Hindlimb muscle (tissue), 1 donor: ENCODE measurements around the gene ZBTB25. TPM values are rescaled to one million over a fixed set of nuclear protein-coding genes. Genes with fewer than 3 reads are reported as not detected.

ENCODE experiments used
- DNase-seq: peaks from one replicate; pipeline ENCODE4 v3.0.0-alpha.2; 2013
- polyA plus RNA-seq: library from polyadenylated mRNA; unstranded; fragments of 120-200 nt; gene quantifications from one replicate; pipeline ENCODE4 v1.2.1, GENCODE V29; 2013; ENCODE audit not compliant: insufficient read length

Gene ZBTB25
- polyA plus RNA-seq, 1 donor = 7.8 TPM

- DNase-seq = no peak
These were observed 13.3 kb upstream of the ZBTB25 start for GRCh38 chr14:64516969-64517368.

DNA sequence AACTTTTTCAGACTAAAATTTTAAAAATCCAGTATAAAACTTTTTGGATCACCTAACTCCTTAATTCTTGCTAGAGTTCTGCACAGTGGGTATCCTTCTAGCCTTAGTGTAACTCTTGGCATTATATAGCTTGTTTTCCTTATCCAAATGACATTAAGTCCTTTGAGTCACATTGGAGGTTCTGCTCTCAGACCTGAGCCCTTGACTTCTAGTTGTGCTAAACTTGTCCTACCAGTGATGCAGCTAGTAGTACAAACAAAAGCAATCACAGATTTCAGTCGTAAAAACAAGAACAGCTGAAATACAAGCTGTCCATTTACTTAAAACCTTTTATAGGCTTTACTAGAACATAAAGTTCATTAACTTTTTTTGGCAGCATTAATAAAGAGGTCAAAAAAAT lies 11.4 kb upstream of the ZBTB25 start:
- DNase-seq = no peak

DNA sequence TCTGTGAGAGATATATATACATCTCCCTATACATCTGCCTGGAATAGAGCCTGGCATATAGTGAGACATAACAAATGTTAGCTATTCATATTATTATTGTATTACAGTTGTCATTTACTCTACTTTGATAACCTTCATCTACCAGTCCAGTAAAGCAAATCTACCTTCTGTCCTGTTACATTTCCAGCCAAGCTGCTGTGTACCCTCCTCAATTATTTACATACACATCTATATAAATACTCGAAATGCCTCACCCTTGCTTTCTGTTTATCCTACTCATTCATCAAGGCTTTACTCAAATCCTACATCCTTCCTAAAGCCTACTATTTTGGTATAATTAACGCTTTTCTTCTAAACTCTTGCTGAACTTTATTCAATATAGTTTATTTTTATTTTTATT lies 9.6 kb upstream of the ZBTB25 start:
- no peak for DNase-seq

DNA sequence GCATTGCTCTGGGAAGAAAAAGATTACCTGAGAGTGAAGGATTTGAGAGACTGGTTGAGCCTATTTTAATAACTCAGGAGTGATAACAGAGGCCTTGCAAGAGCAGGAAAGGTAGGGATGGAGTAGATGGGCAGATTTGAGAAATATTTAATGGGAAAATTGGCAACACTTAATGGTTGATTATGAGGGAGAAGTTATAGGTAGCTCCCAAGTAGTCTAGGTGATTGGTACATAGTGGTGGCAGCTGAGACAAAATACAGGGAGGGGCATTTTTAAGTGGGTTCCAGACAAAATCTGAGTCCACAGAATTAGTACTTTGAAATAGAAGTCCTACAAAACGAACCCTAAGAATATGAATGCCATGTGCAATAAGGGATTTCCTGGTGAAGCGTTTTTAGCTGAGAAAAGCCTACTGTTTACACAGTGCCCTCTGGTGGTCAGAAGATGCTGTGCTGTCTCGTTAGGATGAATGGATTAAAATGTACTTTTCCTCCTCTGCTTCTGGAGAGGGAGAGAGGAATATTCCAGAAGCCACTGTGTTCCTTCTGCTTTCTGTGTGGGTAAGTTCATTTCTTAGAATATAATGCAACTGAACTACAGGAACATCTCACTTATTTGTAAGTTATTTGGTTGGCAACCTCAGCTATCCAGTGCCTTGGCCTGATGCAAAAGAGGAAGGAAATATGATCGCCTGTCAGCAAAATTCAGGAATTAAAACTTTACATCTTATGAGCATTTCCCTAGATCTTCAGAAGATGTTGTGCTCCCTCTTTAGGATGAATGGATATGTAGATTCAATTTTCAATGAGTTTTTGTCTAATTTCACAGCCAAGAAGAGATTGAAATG lies 7.4 kb upstream of the ZBTB25 start:
- DNase-seq = peak; percentile 62

- DNase-seq = no peak
These were observed 5.4 kb upstream of the ZBTB25 start for GRCh38 chr14:64509036-64509435.

DNA sequence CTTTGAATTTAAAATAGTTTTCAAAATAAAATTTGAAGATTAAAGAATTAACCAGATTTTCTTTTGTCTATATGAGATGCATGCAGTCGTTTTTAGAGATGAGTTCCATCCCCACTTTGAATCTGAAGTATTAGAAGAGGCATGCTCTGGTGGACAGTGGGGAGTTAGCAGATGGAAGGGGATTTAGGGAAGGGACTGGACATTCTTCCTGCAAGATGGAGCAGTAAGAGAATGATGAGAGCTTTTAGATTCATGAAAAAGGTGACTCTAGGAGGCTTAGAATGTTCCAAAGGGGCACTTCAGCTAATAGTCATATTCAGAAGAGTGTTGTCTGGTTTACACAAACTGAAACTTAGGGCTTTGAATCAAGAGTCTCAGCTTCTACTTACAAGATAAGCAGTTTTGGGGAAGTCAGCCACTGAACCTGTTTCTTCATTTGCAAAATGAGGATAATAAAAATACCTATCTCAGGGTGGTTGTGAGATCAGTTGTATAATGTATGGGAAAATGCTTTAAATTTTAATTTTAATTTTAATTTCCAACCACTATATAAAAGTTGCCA lies 4.7 kb upstream of the ZBTB25 start:
- no peak for DNase-seq

DNA sequence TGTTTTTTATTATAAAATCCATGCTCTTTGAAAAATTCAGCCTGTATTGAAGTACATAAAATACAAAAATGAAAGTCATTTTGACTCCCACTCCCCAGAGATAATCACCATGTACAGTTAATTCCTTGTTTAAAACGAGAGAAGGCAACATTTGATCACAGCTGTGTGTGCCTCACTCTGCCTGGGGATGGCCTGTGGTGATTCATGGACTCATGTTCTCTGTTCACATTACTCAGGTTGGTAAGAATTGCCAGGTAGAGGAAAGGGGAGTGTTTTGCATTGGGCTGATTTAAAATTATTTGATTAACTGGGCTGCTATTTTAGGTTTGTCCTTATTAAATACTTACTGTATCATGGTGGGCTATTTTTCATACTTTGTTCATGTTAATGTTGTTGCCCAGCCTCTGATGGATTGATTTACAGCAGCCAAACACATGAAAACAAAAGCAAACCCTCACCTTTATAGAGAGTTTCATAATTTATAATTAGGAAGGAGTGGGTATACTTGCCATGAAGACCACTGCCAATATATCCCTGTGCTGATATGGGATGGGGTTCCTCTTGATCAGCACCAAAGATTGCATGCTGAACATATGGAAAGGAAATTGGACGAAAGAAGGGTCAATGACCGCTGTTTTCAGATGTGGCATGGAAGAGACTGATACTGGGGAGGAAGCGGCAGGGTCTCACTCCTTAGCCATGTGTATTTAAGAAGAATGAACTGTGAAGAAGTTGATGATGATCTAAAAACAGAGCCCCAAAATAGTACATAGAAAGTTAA lies 3.9 kb upstream of the ZBTB25 start:
- no peak for DNase-seq

DNA sequence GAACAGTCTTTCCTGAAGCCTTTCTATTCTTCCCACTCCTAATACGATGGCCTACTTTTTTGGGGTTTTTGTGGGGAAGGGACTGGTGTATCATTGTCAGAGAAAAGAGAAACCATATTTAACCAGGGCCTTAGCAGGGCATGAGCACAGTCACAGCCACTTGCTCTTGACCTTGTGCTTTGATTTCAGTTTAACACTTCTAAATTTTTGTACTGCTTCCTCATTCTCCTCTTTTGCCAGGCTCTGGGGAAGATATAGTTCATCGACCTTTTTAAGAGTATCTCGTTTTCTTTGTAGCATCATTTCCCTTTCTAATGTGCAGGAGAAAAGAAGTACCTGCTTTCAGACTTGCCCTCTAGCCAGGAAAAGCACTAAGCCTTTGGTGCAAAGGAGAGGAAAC lies 3.1 kb upstream of the ZBTB25 start:
- no peak for DNase-seq

GRCh38 chr14:64504897-64505794 lies 1.5 kb upstream of the ZBTB25 start:
- DNase-seq = peak; percentile 91

DNA sequence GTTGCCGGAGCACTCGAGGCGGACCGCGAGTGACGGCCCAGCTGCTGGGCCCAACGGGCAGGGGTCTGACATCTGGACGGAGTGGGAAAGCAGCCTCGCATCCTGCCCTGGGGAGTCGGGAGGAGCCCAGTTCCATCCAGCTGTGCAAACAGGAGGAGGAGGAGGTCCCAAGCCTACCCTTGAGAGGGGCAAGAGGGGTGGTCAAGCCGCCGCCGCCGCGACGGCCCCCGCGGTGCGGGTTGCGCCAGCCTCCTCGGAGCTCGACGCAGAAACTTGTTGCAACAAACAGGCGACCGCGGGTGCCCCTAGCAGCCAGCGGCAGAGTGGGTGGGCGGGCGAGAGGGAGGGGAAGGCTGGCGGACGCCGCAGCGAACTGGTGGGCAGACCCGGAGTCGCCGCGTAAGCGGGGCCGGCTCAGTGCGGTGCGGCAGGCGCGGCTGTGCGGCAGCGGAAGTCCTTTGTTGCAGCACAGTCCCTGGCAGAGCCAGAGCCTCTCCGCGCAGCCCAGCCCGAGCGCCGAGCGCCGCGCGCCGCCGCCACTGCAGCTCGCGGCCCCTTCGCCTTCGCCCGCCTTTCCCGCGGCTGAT lies 765 bp upstream of the ZBTB25 start, which contains the start of gene ZBTB1:
Gene ZBTB1, plus strand, starts transcription at position 461 of the 587 bp plus-strand sequence. CDS start 16,735 bp downstream, outside the sequence.
- DNase-seq = peak; percentile 83

GRCh38 chr14:64502887-64503433 lies 678 bp downstream of the ZBTB25 start:
- peak; percentile 48 for DNase-seq

- DNase-seq = no peak
These were observed 1.2 kb downstream of the ZBTB25 start for GRCh38 chr14:64502456-64502855.

DNA sequence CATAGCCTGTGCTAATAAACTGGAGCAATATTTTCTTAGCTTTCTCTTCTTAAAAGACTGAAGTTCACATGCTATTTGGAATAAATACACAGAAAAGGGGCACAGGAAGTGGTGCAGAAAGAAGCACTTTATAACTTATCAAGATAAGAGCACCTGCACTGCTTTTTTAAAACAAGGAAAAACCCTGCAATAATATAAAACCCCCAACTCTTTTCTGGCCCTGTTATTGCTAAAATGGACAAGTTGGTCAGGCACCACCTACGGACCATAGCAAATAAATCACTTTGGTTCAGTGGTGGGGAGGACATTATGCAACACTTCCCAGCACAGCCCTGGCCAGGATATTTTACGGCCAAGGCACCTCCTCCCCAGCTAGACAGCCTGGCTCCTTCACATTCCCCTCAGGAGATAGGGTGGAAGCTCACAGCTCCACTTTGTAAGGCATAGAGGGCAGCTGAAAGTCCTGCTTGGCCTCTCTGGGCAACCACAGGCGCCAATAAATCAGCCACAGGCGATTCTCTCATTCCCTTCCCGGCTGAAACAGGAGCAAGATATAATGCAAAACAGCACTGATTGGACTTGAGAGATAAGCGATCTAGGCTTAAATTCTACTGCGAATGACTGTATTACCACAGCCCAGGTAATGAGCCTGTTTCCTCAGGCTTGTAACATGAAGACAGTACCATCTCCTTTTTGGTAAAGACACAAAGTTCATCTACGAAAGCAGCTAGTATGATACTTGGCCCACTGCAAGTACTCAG lies 2.0 kb downstream of the ZBTB25 start:
- no peak for DNase-seq

DNA sequence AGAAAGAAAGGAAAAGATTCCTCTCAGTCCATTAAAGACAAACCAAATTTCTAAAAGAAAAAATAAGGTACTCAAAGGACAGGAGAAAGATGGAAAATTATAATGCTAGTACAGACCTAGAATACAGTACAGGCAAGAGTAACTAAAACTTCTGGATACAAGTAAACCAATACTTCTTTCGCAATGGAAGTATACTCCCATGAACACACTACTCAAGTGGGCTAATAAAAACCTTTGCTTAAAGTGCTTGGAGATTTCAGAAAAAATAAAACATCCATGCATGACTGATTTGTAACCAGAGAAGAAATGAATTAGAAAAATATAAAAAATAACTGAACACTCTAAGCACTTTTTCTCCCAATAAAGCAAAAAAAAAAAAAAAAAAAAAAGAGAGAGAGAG lies 3.5 kb downstream of the ZBTB25 start:
- DNase-seq = no peak

DNA sequence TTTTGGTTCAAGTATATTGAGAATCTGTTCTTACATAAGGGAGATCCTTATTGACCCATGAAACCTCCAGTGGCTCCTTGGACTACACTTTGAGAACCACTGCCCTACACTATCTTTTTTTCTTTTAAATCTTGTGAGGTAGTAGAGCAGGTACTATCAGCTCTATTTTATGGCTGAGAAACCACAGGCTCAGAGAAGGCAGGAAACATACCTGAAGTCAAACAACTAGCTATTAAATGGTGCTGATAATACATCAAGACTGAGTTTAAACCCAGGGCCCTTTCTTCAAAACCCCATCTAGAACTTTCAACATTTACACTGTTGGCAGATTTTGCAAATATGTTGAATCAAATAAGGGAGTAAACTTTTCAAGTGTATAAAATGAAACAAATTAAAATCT lies 6.9 kb downstream of the ZBTB25 start:
- DNase-seq = no peak

DNA sequence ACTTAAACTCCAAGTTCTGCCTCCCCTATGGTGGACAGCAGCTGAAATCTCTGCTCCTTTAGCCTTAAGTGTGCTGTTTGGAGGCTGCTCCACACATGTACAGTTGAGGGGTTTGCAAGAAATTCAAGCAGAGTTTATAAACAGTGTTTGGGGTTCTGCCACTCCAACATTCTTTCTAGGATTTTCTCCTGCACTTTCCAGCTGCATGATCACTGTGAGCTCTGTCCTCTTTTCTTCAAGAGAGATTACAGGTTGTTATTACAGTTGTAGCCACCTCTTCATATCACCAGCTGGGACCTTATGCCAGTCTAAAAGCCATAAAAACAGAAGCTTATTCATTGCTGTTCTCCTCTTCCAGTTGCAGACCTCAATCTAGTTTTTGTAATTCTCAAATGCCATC lies 8.4 kb downstream of the ZBTB25 start:
- DNase-seq = no peak

DNA sequence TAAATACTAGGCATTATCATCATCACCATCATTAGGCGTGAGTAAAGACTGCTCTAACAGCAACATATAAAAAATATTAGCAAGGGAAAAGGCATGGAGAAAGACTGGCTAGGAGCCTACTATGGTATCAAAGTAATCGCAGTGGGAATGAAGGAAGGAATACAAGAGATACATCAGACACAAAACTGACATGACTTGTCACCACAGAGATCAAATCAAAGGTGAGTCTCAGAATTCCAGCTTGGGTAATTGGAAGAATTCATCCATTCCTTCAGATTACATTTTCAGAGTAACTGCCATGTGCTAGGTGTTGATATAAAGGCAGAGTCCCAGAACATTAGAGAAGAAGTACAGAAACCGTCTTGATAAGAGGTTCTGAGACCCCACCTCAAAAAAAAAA lies 10.2 kb downstream of the ZBTB25 start:
- no peak for DNase-seq

DNA sequence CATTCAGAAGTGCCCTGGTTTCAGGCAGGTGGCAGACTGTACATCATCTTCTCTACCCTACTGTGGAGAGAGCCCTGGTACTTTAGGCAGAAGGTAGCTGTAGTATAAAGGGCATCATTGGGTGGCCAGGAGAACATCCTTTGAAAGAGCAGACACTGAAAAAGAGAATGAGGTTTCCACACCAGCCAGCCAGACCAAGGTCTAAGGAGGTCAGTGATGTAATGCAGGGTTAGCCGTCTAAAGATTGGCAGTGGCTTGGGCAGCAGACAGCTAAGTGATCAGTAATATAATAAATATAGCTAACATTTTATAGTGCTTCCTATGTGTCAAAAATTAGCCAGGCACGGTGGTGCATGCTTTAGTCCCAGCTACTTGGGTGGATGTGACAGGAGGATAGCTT lies 12.0 kb downstream of the ZBTB25 start:
- DNase-seq = no peak

GRCh38 chr14:64488590-64489099 lies 15.0 kb downstream of the ZBTB25 start:
- no peak for DNase-seq

DNA sequence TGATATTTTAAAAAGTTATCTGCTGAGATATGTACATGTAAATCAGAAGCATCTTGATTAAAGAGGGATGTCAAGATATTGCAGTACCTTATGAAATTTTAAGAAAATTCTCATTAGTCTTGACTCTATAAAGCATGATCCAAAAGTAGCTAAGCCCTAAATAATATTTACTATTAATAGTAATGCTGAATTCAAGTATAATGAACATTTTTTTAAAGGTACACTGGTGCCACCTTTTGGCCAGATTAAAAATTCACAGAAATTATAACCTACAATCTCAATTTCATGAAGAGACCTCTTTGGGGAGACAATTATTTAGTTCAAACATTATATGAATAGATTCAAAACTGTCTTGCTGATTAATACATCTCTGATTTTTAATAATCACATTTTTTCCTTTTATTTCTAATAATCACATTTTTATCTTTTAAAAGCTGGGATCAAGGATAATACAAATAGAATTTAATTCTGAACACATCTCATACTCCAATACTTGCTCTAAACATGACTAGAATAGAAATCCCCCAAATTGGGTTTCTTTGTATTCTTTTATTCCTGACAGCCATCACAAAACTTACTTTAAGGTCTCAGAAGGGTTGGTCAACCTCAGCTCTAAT lies 24.9 kb downstream of the ZBTB25 start:
- no peak for DNase-seq
